NCI-H146 treated with DMSO at 0.1 percent for 48 hours (cell line): ENCODE measurements around the gene CELF4.

Experiments
- DNase-seq: peaks from one replicate; lab custom pipeline; 2025; ENCODE audit not compliant: unreplicated experiment; lab: John Stamatoyannopoulos, UW

CELF4 gene

DNA sequence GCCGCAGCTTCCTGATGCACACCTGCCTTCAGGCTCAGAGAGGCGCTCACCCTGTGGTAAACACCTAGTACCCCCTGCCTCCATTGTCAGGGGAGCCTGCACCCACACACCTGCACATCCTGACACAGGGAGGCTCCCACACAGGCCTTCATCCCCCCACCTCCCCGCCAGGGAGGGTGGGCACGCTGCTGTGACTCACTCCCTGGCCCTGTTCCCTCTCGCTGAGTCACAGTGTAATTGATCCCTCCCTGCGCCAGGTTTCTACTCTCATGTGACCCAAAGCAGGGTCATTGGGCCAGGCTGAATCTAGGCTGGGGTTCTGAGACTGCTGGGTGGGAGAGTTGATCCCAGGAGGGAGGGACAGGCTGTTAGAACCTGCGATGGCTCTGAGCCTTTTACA, 8.5 kb upstream of the CELF4 start:
- no peak for DNase-seq

DNA sequence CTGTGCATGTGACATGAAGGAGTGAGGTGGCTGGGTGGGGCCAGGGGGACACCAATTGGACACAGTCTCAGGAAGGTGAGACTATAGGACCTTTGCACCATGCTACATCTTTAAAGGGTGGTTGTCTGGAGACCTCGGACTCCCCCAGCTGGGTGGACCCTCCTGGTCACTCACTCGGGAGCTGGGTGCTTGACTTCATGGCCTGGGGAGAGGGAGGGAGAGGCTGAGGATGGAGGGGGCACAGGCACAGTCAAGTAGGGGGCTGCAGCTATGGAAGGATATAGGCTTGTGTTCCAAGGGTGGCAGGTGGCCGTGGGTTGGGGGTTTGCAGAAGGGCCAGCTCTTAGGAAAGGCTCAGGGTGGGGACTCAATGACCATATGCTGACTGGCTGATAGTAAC, 7.1 kb upstream of the CELF4 start:
- no peak for DNase-seq

DNA sequence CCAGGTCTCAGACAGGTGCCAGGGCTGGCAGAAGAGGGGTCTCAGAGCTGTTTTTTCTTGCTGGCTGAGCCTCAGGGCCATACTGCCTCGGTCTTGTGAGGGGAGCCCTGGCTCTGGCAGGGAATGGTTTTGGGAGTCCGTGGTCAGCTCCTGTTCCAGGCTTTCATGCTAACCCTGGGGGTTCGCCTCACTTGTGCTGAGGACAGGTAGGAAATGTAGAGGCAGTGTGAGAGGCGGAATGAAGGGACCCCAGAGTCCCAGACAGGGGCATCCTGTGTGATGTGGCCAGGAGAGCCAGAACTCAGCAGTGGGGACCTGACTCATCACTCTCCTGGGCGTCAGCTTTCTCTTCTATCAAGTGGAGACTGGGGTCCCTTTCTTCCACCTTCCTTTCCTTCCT, 5.7 kb upstream of the CELF4 start:
- DNase-seq, result no peak

DNA sequence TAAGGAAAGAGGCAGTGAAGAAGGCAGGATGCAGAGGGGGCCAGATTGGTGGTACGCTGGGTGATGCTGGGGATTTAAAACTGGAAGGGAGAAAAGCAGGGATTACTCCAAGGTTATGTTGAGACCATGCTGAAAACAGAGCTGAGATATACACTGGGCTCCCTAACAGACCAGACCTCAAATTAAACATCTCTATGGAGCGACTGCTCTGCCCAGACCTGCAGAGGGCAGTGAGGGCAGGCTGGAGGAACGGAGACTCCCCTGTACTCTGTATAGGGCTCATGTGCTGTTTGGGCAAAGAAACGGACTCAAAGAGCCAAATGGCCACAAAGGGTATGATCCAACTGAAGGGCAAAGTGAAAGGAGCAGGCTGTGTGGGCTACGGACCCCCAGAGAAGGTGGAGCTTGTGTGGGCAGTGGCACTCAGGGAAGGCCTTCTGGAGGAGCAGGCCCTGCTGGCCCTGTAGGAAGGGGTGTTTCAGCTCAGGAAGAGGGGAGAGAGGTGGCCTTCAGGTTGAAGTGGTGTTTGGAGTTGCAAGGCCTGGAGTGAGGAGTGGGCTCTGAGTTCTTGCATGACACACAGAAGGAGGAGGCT, 4.8 kb upstream of the CELF4 start:
- DNase-seq, result no peak

DNA sequence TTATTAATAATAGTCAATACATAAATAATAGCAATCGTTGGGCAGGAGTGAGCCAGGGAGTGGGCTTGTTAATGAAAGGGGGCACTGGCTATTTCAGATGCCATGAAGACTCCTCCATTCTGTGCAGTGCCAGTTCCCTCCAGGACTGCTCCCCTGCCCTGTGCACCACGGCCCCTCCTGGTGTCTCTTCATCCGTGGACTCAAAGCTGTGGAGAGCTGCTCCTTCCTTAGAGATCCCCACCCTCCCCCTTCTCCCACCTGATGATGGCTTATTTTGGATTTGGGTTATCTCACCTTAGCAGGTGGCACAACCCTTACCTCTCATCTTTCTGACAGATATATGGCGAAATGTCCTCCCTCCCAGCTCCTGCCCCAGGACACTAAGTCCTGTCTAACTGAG, 3.1 kb upstream of the CELF4 start:
- DNase-seq, result no peak

DNA sequence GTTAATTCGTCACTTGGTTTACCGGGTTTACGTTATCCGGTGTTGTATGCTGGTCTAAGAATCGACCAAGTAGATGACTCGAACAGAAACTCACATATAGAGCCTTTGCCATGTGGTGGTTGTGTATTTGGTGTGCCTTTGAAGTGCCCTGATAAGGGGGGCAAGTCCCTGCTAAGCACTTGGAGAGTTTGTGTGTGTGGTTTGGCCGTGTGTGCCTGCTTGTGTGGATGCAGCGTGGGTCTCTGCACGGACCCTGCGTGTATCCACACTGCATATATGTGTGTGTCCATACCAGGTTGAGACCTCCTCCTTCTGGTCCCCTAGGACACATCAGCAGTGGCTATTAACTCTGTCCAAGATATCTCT, 2.4 kb upstream of the CELF4 start:
- no peak for DNase-seq

DNA sequence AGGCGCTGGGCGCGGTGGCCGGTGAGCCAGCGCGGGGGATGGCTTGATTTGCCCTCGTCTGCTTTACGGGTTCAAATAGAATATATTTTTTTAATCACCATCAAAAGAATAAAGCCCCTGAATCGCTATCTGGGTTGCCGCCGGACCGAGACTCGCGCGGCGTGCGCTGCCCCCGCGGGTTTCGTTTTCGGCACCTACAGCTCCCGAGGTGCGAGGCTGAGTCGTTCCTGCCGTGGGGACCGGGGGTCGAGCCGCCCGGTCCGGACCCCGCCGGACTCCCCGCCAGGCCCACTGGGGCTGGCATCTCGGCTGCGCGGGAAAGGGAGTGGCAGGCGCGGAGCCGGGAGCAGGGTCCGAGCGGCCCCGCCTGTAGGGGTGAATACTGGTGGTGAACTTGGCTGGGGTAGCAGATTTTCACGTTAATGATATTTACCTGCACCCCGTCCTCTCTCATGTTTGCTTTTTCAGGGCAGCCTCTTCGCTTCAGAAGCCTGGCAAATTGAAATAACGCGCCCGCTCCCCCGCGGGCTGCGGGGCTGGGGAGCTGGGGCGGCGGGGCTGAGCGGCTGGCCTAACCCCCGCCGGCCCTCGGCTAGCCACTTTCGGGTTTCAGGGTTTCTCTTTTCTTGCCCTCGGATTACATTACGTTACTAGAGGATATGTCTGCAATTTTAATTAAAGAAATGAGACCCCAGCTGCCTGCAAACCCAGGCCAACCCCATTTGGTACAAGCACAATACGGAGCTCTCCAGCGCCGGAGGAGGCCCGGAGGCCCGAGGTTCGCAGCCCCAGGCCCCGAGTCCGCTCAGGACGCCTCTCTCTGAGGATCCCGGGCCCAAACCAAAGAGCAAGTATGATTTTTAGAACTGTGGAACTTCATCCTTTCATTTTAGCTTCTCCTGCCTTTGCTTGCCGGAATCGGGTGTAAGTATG, 1.7 kb upstream of the CELF4 start:
- peak; percentile 24 for DNase-seq

DNA sequence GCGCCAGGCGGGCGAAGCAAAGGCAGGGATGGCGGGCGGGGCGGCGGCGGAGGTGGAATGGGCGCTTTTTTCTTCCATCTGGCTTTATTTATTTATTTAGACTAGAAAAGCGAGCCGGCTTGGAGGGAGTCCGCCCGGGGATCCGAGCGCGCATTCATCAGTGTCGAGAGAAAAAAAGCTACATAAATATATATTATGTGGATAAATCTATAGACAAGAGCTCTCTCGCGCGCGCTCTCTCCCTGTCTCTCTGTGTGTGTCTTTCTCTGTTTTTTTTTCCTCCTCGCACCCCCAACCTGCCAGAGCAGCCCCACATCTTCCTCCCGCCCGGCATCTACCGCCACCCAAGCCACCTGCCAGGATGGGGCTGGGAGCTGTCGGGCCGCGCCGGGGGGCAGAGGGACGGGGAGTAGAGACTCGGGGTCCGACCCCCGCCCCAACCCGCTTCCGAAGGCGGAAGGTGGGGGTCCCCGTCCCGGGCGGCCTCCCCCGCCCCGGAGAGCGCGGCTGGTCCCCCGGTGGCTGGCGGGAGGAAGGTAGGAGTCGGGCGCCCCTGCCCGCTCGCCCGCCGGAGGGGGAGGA, 972 bp upstream of the CELF4 start:
- DNase-seq, result peak; percentile 73

DNA sequence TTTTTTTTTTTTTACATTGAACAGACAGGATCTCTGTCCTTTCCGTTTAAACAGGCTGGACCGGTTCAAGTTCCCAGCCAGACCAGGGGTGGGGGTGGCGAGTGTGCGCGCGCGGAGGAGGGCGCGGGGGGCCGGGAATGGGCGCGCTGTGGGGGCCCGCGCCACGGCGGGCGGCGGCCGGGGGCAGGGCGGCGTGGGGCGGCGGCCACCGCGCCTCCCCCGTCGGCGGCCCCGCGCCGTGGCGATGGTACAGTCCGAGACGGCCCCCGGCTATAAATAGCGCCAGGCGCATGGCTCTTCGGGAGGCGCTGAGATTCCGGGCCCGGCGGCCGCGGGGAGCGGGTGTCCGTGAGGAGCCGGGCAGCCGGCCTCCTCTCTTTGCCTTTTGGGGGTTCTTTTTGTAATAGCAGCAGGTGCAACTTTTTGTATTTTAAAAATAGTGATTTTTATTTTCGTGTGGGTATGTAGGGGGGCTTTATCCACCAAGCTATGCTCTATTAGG, 430 bp upstream of the CELF4 start:
- no peak for DNase-seq

DNA sequence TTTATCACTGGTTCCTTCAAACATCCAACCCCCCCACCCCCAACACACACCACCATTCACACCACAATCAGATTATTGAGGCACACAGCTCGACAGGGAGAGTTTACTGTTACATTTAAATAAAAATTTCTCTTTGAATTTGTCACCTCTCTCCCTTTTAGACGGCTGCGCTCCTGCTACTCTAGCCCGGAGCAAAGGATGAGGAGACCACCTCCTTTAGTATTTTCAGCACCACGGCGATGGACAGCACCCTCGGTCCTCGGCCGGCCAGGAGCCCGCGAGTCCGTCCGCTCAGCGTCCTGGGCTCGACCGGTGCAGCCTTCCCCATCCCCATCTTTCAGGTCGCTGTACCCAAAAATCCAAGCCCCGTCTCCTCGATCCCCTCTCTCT, 892 bp downstream of the CELF4 start:
- no peak for DNase-seq

DNA sequence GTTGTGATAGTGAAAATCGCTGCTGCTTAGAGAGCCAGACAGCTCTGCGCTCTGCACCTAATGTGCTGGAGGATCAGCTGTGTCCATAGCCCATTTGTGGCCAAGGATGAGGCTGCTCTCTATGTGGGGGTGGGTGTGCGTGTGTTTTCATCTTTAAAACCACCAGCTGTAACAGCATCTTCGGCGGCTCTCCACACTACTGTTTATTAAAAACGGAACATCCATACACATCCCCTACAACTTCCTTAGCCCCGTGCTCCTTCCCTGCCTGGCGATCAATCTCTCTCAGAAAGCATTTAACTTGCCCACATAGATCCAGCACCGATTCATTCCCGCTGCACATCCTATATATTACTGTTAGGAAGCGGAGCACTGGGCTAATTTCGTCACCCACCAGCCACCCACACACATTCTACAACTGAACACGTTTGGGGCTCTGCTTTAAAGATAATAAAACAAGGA, 1.6 kb downstream of the CELF4 start:
- DNase-seq, result peak; percentile 56

DNA sequence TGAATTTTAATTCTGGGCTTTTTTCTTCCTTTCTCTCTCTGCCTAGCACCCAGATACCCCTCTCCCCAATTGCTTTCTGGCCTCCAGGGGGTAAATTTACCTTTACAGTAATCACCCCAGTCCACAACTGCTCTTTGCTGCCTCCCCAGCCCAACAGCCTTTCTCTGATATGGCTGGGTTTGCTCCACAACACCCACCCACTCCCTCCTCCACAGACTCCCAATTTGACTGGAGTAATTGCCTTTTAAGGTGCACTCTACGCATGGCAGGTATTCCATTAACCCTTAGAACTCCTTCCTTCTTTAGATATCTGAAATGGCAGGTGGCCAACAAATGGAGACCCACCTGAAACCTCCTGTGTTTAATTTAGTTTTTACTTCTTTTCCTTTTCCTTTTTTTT, 3.6 kb downstream of the CELF4 start:
- DNase-seq, result no peak

DNA sequence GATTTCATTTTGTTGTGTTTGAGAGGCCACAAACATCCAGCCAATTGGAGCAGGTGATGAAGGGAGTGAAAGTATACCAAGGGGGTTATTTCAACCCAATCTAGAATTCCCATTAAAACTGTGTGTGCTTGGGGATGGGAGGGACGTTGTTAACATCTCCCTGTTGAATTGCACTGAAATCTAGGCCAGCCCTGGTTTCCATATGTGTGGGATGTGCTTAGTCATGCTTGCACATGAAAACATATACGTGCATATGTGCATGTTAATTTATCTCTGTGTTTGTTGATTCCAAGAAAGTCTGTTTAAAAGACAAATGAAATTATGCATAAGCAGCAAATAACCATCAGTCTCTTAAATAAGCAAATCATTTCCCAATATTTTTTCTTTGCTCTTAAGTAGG, 5.6 kb downstream of the CELF4 start:
- no peak for DNase-seq

DNA sequence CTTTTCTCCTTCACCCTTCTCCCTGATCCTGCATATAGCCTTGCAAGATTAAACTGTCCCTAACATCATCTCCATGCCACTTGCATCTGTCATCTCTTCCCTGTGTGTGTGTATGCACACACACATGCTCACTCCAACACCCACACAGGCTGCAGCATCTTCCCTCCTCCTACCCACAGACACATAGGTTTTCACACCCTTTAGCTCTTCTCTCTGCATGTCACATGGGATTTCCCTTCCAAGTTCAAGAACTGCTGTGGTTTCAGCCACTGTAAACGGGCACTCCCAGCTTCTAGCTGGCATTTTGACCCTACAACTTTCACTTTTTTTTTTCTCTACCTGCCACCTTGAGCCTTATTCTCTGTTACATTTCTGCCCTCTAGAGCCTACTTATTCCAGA, 6.4 kb downstream of the CELF4 start:
- no peak for DNase-seq

DNA sequence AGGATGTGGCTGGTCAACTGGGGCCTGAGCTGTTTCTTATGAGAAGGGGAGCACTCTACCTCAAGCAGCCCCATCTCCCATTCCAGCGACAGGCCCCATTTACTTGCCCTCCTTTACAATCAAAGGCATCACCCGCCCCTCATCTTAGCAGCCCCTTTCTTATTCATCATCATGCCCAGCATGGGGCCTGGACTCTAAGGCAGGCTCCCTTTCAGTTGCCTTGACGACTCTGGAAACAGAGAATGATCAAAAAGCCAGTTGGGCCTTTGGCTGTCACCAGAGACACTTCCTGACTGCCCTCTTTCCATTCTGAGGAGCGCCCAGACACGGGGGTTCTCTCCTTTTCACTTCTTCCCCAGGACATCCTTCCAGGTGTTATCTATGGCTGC, 11.2 kb downstream of the CELF4 start:
- no peak for DNase-seq

DNA sequence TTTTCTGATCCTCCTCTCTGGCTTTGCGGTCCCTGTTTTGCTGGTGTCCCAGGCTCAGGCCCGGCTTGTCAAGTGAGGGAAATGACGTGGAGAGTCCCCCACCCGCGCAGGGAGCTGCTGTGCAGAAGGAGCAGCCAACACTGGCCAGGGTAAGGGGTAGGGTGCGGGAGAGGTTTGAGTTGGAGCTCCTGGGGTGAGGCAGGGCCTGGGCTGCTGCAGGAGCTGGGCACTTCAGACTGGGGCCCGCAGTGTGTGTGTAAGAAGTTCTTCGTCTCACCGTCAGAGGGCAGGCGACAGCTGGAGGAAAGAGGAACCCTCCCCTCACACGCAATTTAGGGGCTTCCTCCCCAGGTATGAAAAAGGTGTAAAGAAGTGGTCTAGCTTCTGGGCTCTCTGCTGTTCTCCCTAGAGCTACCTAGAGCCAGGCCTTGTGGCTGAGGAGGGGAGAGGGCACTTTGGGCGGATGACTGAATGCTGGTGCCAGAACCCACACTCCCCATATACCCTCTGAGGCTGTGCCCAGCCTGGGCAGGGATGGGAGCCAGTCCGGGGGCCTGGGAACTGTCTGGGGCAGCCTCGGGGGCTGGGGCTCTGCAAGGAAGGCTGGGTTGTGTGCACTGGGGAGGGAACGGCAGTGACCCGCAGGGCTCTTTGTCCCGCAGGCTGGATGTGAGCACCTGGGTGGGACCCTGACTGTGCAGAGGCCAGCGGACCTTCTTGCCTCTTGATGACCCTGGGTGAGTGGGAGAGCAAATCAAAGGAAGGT, 11.8 kb downstream of the CELF4 start:
- DNase-seq, result no peak

DNA sequence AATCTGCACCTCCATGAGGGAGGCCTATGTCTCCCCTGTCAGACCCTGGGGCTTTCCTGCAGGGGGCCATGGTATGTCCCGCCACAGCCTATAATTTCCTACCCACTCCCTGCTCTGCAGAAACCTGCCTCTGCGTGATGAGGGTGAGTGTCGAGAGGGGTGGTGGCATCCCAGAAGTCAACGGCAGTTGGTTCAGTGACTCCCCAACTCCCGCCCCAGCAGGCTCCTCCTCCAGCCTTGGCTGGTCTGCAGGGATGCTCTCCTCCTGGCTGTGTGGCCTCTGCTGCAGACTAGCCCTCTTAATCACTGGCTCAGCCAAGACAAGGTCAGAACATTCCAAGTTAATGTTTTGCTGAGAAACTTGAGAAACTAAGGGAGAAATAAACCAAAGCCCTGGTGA, 13.3 kb downstream of the CELF4 start:
- no peak for DNase-seq

DNA sequence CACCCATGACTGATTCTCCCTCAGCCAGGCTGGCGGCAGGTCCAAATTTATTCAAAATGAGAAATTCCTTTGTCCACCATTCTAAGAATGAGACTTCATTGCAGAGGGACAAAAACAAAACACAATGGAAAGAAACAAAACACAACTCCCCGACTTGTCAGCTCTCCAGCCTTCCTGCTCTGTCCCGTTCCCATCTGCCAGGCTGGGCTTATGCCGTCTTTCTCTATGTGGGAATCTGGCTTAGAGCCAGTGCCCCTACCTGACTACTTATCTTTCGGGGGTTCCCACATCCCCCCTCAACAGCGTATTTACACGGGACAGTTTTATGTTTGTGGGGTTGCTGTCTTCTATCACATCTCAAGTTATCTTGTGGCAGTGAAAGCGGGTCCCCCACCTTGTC, 13.8 kb downstream of the CELF4 start:
- no peak for DNase-seq

DNA sequence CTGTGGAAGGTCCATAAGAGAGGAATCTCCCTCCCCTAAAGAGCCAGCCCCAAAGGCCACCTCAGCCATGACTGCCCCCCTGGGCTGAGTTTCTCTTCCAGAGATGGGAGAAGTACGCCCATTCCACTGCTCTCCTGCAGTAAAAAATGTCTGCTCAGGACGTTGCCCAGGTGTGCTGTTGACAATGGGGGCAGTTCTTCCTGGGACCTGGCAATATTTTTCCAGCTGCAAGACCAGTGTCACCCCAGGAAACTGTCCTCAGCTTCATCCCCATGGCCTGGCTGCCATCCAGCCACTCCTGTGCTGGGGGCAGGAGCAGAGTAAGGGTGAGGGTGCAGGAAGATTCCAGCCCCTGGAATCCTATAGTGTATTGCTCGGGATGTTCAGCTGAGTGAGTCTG, 14.3 kb downstream of the CELF4 start:
- DNase-seq, result no peak

DNA sequence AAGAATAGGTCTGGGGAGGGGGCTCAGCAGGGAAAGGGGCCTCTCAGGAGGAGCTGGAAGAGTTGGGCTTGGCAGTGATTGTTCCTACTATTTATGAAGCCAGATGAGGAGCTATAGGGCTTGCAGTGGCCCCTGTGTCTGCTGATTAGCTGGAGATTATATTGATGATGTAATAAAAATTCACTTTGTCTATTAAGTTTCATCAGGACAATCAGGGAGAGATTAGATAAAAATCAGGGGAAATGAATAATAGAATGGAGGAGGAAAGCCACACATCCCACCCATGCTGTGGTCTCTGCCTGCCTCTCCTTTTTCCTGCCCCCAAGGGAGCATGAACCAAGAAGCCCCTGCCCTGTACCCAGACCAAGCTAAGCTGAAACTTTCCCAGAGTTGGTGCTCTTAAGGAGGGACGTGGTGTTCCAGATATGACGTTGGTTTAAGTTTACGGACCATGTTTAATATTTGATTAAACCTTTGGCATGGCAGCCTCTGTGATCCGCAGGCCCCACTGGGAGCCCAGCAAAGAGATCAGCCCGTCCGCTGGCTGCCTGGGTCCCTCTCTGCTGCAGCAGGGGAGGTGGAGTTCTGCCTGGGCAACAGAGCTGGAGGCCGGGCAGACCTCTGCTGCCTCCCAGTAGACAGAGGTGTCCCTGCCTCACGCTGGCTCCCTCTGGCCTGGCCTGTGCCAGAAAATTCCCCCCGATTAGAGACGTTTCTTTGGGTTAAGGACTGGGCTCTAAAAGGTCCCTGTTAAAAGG, 15.3 kb downstream of the CELF4 start:
- DNase-seq, result no peak
